GM18858 (cell line): ENCODE measurements around the gene METTL24.

Experiments
- ATAC-seq: cut with Tn5 transposase; IDR thresholded peaks from one replicate; pipeline ENCODE4 v1.9.1; 2021; ENCODE audit not compliant: unreplicated experiment

Gene METTL24, protein sequence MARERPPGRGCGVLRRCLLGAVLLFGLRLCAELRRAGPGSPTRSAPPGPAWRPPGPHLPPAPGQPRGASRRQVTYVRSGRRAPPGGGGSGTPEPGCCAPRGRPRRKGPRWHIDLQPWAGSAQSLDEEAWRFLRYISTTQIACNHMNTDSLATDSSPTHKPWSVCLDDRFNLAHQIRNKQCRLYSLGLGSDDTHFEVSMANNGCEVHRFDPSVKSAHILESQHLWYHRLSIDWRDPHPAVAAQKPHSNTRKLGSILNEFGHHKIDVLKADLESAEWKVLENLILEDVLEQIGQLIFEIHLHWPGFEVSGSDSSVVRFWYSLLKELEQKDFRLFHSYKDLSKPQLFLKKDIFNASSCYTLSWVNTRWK

DNA sequence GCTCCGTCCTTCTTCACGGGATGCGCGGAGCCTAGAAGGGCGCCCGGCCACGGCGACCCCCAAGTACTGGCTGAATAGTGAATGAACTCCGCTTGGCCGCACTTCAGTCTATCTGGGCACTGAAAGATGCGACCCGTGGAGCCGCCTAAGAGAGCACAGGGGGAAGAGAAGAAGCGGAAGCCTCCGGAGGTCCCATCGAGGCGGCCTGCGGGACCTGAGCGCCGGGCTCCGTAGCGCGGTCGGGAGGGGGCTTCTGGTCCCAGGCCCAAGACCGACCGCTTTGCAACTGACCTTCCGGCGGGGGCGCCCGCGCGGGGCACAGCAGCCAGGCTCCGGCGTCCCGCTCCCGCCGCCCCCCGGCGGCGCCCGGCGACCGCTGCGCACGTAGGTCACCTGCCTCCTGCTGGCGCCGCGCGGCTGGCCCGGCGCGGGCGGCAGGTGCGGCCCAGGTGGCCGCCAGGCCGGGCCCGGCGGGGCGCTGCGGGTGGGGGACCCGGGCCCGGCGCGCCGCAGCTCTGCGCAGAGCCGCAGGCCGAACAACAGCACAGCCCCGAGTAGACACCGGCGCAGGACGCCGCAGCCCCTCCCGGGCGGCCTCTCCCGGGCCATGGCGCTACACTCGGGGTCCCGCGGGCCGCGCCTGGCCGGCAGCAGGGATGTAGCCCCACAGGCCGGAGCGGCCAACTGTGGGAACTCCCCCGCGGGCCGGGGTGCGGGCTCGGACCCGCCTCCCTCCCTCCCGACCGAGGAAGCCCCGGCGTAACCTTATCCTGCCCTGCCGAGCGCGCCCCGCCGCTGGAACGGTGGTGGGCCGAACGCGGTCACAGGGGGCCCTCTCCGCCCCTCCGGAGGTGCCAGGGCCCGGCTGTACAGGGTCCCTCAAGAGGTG is at the start of gene METTL24:
METTL24 (minus strand) TSS at position 686 of the 889 bp plus-strand sequence; CDS start at position 609, 77 bp downstream.
- no peak for ATAC-seq

GRCh38 chr6:110404607-110405006 is 46.5 kb upstream of the METTL24 start:
- ATAC-seq, result no peak

- no peak for ATAC-seq
These were observed 43.5 kb upstream of the METTL24 start for GRCh38 chr6:110401585-110402176.

DNA sequence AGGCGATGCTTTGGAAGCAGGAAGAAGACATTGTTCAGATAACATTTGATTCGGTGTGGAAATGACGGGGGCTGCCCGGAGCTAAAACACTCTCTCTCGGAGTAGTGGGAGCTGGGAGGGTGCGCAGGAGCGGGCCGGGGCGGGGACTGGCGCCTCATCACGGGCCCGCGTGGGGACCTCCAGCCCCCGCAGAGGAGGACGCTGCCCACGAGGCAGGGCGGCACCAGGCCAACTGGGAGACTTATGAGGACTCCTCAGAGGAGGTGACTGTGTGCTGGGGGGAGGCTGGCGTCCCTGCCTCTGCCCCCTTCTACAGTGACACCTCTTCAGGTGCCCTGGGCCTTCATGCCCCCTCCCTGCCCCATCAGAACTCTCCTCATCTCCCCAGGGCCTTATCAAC is 42.1 kb upstream of the METTL24 start:
- ATAC-seq, result no peak

- no peak for ATAC-seq
These were observed 41.3 kb upstream of the METTL24 start for GRCh38 chr6:110399219-110400071.

DNA sequence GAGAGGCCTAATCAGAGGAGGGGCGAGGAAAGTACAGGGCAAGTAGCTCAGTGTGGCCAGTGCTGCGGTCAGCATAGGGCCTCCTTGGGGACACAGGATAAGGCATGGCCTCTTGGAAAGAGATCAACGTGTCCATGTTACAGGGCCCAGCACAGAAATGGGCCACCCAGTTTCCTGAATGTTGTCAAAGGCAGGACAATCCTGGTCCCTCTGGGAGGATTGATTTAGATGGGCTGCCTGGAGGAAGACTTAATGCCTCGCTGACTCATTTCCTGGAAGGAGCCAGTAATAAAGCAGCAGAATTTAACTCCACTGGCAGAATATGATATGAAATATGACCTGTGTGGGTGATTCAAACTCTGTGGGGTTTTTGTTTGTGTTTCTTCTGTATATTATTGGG is 40.6 kb upstream of the METTL24 start:
- no peak for ATAC-seq

DNA sequence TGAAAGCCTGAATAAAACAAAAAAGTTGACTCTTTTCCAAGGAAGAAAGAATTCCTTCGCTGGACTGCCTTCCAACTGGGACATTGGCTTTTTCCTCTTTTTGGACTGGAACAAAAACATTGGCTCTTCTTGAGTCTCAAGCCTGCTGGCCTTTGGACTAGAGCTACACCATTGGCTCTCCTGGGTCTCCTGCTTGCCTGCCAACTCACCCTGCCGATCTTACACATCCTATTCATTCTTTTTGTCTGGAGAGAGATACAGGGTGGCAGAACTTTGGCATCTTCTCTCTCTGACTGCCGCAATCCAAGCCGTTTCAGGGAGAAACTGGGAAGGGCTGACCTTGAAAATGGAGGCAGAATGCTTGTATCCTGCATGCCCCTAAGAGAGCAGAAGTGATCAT is 37.1 kb upstream of the METTL24 start:
- no peak for ATAC-seq

DNA sequence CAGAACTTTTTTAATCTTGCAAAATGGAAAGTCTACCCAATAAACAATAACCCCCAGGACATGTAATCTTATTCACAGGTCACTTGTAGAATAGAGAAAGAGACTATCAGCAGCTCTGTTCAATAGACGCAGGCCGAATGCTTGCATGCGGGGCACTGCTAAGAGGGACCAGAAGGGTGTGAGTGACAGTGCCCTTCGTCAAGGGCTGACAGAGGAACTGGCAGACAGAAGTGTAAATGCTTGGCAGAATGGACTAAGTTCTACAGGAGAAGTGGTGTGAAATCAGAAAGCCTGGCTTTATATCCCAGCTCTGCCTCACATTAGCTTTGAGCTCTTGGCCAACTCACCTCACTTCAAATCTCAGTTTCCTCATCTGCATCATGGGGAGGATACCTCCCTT is 36.3 kb upstream of the METTL24 start:
- ATAC-seq, result no peak

DNA sequence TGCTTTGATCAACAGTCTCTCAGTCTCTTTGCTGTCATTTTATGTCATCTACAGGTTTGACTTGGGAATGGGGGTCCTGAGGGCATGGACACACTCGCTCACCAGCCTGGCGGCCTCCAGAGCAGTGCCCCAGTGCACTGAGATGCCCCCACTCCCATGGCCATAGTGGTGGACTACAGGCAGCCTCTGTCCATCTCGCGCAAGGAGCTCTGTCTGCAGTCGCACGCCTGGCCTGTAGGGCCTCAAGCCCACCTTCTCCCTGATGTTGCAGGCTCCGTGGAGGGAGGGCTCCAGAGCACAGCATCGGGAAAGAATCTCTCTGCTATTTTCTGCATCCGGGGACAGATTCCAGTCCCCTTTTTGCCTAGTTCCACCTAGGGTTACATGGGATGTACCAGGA is 34.6 kb upstream of the METTL24 start:
- ATAC-seq, result no peak

- no peak for ATAC-seq
These were observed 32.3 kb upstream of the METTL24 start for GRCh38 chr6:110390404-110390803.

DNA sequence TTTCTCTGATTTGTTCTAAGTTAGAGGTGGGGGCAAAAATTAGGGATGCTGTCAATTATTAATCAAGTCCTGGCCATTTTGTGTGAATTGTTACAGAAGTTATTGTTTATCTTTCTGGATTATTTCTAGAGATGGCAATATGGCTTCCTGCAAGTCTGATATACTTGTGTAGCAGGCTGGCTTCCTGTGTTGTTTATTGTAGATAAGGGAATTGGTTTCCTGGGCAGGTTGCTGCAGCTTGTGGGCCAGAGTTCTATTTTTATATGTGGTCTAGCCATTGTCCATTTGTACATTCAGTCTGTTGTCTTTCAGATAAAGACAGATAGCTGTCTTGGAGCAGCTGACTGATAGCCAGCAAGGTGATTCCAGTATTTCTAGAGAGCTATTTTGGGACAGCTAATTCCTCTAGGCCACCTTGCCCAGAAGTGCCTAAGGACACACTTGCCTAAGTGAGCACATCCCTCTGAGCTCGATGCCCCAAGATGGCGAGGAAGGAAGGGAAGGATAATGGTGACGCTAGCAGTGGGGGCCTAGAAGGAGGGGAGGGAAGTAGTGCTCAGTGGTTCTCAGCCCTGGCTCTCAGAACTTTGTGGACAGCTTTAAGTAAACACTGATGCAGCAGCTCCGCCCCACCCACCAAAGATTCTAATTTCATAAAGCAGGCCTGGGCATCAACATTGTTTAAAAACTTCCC is 31.7 kb upstream of the METTL24 start:
- no peak for ATAC-seq

- ATAC-seq, result no peak
These were observed 29.8 kb upstream of the METTL24 start for GRCh38 chr6:110387986-110388385.

DNA sequence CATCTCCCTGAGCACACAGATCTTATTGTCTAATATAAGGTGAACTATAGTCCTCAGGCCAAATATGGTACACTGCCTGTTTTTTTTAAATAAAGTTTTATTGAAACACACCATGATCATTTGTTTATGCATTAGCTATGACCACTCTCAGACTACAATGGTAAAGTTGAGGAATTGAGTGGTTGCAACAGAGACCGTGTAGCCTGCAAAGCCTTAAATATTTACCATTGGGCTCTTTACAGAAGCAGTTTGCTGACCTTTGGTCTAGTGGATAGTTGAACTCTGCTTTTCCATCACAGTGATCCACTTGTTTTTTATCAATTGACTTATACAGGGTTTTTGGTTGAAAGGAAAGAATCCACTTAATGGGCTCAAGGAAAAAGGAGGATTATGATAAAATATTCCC is 27.3 kb upstream of the METTL24 start:
- ATAC-seq, result no peak

- no peak for ATAC-seq
These were observed 20.4 kb upstream of the METTL24 start for GRCh38 chr6:110378552-110378951.

GRCh38 chr6:110369066-110369465 is 10.9 kb upstream of the METTL24 start:
- no peak for ATAC-seq

DNA sequence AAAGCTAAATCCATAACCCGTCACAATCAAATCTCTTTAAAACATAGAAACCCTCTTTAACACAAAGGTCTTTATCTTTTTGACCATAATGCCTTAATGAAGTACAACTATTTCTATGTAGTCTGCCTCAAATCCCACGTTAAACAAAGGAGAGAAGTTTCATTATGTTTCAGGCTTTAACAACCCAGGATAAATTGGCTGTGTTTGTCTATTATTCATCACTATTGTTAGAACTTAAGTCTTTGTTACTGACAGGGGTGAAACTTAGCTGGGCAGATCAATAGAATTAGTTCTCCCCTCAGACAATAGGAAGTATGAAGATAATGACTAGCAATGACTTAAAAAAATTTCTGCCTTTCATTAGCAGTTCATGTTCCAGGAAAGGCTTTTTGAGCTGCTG is 10.1 kb upstream of the METTL24 start:
- no peak for ATAC-seq

DNA sequence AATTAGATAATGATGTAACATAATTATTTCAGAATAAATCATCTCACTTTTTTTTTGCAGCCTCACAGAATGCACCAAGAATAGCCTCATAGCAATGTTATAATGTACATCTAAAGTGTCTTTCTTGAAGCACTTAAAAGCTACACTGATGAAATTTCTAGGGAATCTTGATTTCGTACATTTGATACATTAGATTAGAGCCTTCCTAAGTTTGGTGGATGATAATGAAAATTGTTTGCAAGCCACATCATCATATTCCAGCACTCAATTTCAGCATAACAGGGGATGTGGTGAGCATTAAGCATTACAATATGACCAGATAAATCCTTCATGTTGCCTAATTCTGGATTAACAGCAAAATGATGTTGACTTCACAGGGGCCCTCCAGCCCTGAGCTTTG is 9.7 kb upstream of the METTL24 start:
- ATAC-seq, result no peak

GRCh38 chr6:110366975-110367374 is 8.8 kb upstream of the METTL24 start:
- ATAC-seq, result no peak

- no peak for ATAC-seq
These were observed 8.1 kb upstream of the METTL24 start for GRCh38 chr6:110366256-110366655.
